ENCODE measurements around the gene DNAI7.

DNAI7 gene

DNA sequence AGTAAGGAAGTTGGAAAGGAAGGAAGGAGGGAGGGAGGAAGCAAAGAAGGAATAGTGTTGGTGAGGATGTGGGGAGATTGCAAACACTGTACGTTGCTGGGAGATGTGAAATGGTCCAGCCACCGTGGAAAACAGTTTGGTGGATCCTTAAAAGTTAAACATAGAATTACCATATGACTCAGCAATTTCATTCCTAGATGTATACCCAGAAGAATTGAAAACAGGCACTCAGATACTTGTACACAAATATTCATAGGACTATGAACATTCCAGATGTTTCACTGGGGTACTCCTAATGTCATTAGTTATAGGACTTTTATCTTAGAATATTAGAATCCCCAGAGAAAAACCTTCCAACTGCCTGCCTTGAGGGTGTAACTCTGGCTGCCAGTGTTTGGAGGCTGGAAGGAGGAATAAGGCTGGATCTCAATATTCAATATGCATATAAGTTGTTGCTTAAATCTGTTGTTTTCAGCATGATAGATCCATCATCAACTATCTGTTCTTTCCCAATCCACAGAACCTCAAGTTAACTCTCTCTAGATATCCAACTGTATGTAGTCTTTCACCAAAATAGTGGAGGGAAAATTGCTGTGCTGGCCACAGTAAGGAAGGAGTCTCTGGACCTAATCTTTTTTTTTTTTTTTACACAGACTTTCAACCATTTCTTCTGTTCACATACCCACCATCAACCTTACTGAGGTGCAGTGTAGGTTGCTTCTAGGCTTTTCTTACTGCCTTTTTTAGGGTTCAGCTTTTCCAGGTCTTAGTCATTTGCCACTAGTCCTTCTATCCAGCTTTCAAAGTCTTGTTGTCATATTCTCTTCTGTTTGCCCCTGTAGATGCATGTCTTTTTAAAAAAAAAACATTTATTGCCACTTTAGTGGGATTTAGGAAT, 94.5 kb downstream of the DNAI7 start:
- no peak for DNase-seq (ENCODE audit: low spot score)

DNA sequence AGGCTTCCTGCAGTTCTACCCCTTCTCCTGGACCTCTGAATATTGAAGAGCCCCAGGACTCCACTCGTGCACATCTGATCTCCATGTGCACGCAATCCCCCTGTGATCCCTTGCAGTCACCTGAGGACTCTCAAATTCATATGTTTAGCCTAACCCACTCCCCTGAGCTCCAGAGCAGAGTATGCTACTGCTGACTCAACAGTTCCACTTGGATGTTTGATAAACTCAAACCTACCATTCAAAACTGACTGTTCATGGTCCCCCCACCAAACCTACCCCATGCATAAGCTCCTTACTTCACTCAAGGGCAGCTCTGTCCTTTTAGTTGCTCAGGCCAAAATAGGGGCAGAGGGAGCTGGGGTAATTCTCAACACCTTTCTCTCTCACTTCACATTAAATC, 96.0 kb downstream of the DNAI7 start:
- no peak for DNase-seq (ENCODE audit: low spot score)

DNA sequence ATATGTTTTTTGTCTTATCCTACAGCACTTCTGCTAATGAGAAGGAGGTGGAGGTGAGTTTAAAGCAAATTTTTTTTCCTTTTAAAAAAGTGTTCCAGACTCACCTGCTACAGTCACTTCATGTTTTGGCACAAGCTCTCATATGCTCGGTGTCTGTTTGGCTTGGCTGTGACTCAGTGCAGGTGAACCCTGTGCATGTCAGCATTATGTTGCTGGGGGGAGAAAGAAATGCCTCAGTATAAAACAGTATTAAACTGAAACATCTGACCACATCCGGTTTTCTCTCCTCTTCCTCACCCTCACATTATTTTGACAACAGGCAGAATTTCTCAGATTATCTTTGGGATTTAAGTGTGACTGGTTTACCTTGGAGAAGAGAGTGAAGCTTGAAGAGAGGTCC, 105.2 kb downstream of the DNAI7 start:
- DNase-seq (ENCODE audit: low spot score) = peak; percentile 6

DNA sequence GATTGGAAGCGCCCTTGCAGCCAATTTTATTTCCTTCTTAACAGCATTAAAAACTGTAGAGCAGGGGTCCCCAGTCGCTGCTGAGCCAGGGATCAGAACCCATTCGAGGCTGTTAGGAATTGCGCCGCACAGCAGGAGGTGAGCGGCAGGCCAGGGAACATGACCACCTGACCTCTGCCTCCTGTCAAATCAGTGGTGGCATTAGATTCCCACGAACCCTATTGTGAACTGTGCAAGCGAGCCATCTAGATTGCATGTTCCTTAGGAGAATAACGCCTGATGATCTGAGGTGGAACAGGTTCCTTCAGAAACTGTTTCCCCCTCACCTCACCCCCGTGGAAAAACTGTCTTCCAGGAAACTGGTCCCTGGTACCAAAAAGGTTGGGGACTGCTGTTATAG, 107.4 kb downstream of the DNAI7 start:
- no peak for DNase-seq (ENCODE audit: low spot score)

DNA sequence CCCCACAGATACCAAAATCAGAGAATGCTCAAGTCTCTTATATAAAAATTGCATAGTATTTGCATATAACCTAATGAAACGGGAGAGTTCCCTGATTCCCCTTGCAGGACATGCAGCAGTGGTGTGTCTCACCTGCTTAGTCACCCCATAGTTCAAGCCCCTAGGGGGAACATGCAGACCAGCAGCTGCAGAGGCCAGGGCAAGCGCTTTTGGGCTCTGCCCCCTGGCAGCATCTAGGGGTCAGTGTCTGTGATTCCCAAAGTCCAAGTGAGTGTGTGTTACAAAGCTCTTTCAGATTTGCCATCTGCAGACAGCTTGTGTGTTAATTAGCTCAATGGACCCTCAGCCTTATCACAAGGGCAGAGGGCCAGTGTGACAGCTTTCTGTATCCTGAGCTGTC, 110.1 kb downstream of the DNAI7 start:
- DNase-seq (ENCODE audit: low spot score) = no peak

DNA sequence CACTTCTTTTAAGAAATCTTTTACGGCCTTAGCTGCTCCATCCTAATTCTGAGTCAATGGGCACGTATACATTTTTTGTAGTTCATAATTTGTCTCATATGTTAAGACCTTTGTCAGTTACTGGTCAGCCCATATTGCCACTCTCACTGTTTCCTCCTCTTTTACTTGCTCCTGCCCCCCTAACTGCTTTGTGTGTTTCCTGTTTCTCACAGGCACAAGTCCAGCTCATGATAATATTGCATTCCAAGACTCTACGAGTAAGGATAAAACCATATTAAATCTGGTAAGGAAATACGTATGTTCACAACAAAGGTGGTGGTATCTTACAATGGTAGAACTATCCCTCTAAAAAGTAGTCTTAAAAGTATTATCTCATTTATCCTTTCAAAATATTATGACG, 111.7 kb downstream of the DNAI7 start:
- DNase-seq (ENCODE audit: low spot score) = no peak

DNA sequence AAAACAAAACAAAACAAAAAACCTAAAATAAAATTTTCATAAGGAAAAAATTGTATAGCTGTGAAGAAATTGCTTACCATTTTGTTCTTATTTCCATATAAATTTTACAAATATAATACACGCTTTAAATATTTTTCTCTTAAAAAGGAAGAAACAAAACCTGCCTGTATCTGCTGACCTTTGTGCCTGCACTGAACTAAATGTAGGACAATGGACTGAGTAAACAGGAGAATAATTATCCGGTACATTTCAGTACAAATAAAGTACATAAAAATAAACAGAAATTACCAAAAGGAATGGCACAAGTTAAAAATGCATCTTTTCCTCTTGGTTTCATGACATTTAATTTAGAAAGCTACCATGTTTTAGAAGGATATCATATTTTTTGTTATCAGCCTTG, 112.3 kb downstream of the DNAI7 start:
- DNase-seq (ENCODE audit: low spot score) = no peak

DNA sequence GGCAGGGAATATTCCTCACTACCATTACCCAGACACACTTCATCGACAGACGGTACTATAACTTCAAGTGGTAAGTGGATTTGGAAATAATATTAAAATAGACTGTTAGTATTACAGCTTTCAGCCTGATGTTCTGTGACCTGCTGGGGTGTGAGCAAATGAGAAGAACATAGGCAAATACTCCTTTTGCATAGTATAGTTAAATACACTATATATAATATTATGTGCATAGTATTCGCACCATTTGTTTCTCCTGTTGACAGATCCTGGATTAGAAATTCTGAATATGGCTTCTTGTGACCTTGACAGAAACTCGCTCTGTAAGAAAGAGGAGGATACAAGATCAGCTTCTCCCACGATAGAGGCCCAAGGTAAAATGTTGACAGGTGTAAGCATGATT, 115.6 kb downstream of the DNAI7 start:
- DNase-seq (ENCODE audit: low spot score) = no peak

DNA sequence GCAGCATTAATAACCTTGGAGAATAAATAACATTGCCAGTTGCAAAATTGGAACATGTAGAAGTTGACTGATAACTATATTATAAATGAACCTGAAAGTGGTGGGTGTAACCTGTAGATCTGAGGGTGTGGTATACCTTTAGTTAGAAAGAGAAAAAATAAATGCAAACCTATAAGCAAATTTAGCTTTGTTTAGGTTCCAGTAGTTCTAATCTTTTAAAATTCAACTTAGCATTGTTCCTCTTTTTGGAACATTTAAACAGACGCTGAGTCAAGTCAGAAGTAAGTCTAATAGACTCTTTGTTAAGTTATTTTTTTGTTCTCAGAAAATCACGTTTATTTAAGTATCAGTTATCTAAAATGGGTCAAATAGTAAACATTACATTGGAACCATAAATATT, 120.0 kb downstream of the DNAI7 start:
- DNase-seq (ENCODE audit: low spot score) = no peak

DNA sequence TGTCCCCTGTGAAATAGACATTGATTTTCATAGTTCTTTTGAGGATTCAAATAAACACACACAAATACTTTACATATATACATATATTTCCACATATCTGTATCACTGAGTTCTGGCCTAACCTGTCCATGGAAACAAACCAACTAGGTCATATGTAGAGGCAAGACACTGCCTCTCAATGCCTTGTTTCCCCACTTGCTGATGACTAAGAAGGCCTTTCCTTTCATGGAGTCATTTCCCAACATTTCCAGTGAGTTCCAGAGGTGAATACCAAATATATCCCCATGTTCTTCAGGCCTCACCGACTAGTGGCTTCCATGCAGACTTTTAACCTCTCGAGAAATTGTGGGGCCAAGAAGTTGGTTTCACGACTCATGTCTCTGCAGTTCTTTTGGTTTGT, 120.8 kb downstream of the DNAI7 start:
- DNase-seq (ENCODE audit: low spot score) = no peak

DNA sequence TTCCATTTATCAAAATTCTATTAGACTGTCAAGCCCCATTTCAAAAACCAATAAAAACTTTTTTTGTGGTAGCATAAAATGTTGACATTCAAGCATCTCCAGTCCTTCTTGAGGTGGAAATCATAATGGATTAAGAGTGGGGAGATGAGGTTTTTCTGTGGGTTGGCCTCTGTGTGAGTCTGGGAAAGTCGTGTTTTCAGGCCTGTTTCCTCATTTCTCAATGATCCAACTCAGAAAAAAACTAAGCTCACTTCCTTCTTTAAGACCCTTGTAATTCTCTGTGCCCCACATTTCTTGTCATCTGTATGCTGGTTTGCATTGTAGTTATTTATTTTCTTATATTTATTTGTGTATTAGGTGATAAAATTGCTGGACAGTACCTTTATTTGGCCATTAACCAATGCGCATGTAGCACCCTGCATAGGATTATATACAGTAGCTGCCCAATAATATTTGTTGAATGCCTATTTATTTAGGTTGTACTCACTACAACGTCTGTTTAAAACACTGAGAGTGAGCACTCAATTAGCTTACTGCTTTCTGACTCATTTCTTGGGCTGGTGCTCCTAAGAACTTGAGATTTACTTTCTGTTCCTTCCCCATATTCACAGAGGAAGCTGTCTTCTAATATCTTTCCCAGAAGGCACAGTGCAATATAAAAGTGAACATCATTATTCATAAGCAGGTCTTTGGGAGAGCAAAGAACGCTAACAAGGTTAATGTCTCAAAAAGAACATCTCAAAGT, 121.9 kb downstream of the DNAI7 start:
- no peak for DNase-seq (ENCODE audit: low spot score)

DNA sequence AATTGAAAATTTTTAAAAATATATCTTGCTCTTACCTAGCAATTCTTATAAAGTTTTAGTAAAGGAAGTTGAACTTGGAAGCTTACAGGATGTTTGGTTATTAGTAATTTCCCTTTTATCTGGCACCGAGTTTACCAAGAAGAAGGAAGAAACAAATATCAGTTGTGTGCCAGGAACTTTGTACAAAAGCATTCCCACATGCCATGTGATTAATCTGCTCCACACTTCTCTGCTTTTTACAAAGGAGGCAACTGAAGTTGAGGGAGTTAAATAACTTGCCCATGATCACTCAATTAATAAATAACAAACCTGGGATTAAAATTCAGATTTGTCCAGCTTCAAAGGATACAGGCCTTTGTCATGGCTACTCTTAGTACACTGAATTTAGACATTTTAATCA, 123.6 kb downstream of the DNAI7 start:
- no peak for DNase-seq (ENCODE audit: low spot score)

DNA sequence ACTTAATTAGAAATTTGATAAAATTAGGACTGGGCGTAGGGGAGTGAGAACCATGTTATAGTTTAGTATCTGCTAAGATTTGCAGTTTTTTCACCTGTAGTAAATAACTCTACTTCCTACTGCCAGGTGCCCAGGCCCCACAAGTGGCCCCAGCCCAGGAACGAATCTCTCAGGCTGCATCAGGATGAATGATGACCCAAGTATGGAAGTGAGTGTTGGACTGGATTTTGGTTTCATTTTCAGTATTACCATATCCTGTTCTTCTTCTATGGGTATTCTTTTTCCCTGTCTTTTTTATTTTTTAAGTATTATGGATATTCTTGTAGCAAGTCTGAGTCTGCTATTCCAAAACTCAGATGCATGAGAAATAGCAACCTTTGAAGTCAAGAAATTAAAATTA, 125.7 kb downstream of the DNAI7 start:
- DNase-seq (ENCODE audit: low spot score) = no peak

DNA sequence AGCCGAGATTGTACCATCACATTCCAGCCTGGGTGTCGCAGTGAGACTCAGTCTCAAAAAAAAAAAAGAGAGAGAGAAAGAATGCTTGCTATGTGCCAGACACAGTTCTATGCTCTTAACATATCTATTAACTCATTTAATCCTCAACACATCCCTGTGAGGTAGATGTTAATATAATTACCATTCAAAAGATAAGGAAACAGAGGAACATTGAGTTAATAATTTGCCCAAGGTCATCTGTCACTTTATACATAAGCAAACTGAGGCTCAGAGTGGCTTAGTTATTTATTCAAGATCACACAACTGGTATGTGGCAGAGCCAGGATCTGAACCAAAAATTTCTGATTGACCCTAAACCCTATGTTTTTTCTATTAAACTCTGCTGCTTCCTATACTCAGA, 129.9 kb downstream of the DNAI7 start:
- no peak for DNase-seq (ENCODE audit: low spot score)

DNA sequence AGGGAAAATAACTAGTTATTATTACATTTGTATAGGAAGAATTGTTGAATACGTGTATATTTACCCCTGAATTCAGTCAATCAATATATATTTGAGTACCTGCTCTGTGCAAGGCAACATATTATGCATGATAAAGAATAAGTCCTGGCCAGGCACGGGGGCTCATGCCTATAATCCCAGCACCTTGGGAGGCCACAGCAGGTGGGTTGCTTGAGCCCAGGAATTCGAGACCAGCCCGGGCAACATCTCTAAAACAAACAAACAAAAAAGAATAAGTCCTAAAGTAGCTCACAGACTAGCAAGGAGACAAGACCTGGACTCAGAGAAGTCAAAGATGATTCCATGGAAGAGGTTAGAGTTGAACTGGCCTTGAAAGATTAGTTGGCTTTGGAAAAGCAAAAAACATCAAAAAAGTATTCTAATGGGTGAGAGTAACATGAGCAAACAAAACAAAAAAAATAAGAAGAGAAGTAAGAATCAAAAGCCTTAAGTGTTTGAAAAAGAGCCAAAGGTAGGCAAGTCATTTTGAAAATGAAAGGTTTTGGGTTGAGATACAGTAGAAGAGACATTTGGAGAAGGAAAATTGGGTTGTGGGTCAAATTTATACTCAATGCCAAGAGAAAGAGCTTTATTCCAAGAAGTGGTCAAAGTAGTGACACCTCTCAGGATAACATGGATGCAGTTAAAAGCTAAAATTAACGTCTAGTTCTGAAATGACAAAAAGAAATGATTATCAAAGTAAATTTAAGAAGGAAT, 130.9 kb downstream of the DNAI7 start:
- no peak for DNase-seq (ENCODE audit: low spot score)

DNA sequence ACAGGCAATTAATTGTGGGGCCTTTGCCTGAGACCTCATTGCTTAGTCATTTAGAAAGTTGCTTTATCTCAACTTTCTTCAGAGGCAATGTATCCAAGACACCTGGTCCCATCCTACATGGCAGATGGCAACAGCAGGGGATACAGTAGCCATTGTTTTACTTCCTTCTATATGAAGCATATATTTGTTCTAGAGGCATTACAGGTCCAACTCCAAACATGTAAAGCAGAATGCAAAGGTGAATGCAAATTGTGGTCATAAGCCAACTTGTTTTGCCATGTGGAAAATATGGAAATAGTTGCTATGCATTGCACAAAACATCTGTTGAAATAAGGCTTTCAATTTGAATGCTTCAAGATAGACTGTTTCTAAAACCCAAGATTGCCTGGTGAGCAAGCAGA, 136.3 kb downstream of the DNAI7 start:
- no peak for DNase-seq (ENCODE audit: low spot score)

Measured in CD4-positive, alpha-beta T cell treated with Interleukin-15 for 4 hours (primary cell).